Esophagus muscularis mucosa (tissue), 4 donors: Measurements from ENCODE around the gene SRRM4. TPM values are rescaled to one million over a fixed set of nuclear protein-coding genes. Genes with fewer than 3 reads are reported as not detected.

Experiments
- DNase-seq: peaks from one replicate; pipeline ENCODE4 v3.0.0-alpha.2; 2017; ENCODE audit errors: extremely low spot score
- H3K27ac ChIP-seq, 4 donors: fragments of 200-600 bp; sonication (generic); replicated peaks in 1 of 4; 1 replicate in 3 of 4; 2 replicates in 1 of 4; pipeline ENCODE4 v1.5.1; 2016 to 2019; ENCODE audit warnings: mild to moderate bottlenecking in 1 of 4
- H3K27me3 ChIP-seq, 4 donors: fragments of 200-600 bp; sonication (generic); one replicate each; pipeline versions ENCODE4 v1.5.1 to v1.6.0; 2016 to 2019
- H3K36me3 ChIP-seq, 4 donors: fragments of 200-600 bp; sonication (generic); one replicate each; pipeline ENCODE4 v1.5.1; 2016 to 2019
- H3K4me1 ChIP-seq, 4 donors: fragments of 200-600 bp; sonication (generic); one replicate each; pipeline ENCODE4 v1.5.1; 2016 to 2019
- H3K4me3 ChIP-seq, 4 donors: fragments of 200-600 bp; sonication (generic); 1 replicate in 2 of 4; 2 replicates in 2 of 4; pipeline ENCODE4 v1.5.1; 2016 to 2019; ENCODE audit warnings: mild to moderate bottlenecking in 4 of 4, moderate library complexity in 1 of 4
- H3K9me3 ChIP-seq, 4 donors: fragments of 200-600 bp; sonication (generic); 1 replicate in 3 of 4; 2 replicates in 1 of 4; pipeline ENCODE4 v1.5.1; 2016 to 2019
- EP300 ChIP-seq: sonication (generic); formaldehyde crosslinking; IDR thresholded peaks from one replicate; pipeline ENCODE4 v1.6.1; 2017; ENCODE audit warnings: antibody characterized with exemption
- POLR2A ChIP-seq: fragments of 450-650 bp; IDR thresholded peaks from one replicate; pipeline ENCODE4 v1.6.1; 2017; ENCODE audit warnings: antibody characterized with exemption, moderate library complexity, mild to moderate bottlenecking, low read depth
- POLR2AphosphoS5 ChIP-seq, 2 donors: sonication (generic); formaldehyde crosslinking; IDR thresholded peaks; one replicate each; pipeline ENCODE4 v1.6.1; 2017; ENCODE audit warnings: antibody characterized with exemption in 2 of 2
- WGBS: methylation state at CpG from one replicate; pipeline ENCODE4 v1.1.5; 2018; 5-methylcytosine and 5-hydroxymethylcytosine counted together
- intact Hi-C: fragments of 100-400 bp; cut with DNase I; formaldehyde crosslinking; loops from one replicate; pipeline ENCODE4 v1.15.1; 2023
- total RNA-seq, 4 donors: library from RNA; depleted of rRNA; stranded (reverse); fragments of >200 nt; gene quantifications; one replicate each; pipeline versions ENCODE4 v1.1.0 to v1.2.1, GENCODE V29; 2016
- TF ChIP-seq, protein P1 (sequence below), 3 experiments: fragments of 200-600 bp in 2 of 3; fragments of 450-650 bp in 1 of 3; sonication (generic) in 2 of 3; IDR thresholded peaks; one replicate each; pipeline ENCODE4 v1.5.1; 2017 to 2019; ENCODE audit warnings: antibody characterized with exemption in 3 of 3, mild to moderate bottlenecking in 2 of 3, moderate library complexity in 1 of 3

The SRRM4 gene
- total RNA-seq, 4 donors from 2014 or later: not detected

DNA sequence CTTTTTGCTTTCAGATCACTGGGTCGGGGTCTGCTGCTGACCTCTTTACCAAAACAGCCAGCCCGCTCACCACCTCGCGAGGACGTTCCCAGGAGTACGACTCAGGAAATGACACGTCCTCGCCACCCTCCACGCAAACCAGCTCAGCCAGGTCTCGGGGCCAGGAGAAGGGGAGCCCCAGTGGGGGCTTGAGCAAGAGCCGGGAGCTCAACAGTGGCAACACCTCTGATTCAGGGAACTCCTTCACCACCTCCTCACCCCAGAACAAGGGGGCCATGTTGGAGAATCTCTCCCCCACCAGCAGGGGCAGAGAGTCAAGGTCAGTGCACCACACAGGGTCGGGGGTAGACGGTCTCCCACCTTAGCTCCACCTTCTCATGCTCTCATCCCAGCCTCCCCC is 164.0 kb downstream of the SRRM4 start:
- no peak overlapping the region for H3K27ac ChIP-seq
- peaks cover 0 to 3% (median 0%) of the 10 kb centered on the region in 4 donors for H3K4me1 ChIP-seq
- no peaks in the 10 kb centered on the region for H3K36me3 ChIP-seq
- TF ChIP-seq, protein P1, sequence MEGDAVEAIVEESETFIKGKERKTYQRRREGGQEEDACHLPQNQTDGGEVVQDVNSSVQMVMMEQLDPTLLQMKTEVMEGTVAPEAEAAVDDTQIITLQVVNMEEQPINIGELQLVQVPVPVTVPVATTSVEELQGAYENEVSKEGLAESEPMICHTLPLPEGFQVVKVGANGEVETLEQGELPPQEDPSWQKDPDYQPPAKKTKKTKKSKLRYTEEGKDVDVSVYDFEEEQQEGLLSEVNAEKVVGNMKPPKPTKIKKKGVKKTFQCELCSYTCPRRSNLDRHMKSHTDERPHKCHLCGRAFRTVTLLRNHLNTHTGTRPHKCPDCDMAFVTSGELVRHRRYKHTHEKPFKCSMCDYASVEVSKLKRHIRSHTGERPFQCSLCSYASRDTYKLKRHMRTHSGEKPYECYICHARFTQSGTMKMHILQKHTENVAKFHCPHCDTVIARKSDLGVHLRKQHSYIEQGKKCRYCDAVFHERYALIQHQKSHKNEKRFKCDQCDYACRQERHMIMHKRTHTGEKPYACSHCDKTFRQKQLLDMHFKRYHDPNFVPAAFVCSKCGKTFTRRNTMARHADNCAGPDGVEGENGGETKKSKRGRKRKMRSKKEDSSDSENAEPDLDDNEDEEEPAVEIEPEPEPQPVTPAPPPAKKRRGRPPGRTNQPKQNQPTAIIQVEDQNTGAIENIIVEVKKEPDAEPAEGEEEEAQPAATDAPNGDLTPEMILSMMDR (IDR thresholded peaks at IDR 0.05): no peak
- no peak for TF ChIP-seq POLR2AphosphoS5 (IDR thresholded peaks at IDR 0.05)
- TF ChIP-seq EP300: no peak
- no peak for TF ChIP-seq POLR2A
- peaks cover 0 to 4% (median 0%) of the 10 kb centered on the region in 4 donors for H3K27me3 ChIP-seq
- H3K9me3 ChIP-seq: no peaks in the 10 kb centered on the region
- no peak overlapping the region for H3K4me3 ChIP-seq
- intact Hi-C loops: no loop called here
- 72% methylated on average over 13 of the region's 13 CpGs for WGBS
- DNase-seq: no peak

- no peak for DNase-seq
- intact Hi-C loops: no loop called here
- H3K36me3 ChIP-seq: no peaks in the 10 kb centered on the region
- peaks cover 0 to 15% (median 14%) of the 10 kb centered on the region in 4 donors for H3K9me3 ChIP-seq
- peaks cover 0 to 7% (median 0%) of the 10 kb centered on the region in 4 donors for H3K27me3 ChIP-seq
- H3K4me1 ChIP-seq: peaks cover 0 to 3% (median 0%) of the 10 kb centered on the region in 4 donors
- H3K27ac ChIP-seq: no peak overlapping the region
- TF ChIP-seq, protein P1 (IDR thresholded peaks at IDR 0.05): no peak
- WGBS: 65% methylated on average over 2 of the region's 2 CpGs
- no peak overlapping the region for H3K4me3 ChIP-seq
These were observed 166.6 kb downstream of the SRRM4 start for GRCh38 chr12:119147847-119148448.

DNA sequence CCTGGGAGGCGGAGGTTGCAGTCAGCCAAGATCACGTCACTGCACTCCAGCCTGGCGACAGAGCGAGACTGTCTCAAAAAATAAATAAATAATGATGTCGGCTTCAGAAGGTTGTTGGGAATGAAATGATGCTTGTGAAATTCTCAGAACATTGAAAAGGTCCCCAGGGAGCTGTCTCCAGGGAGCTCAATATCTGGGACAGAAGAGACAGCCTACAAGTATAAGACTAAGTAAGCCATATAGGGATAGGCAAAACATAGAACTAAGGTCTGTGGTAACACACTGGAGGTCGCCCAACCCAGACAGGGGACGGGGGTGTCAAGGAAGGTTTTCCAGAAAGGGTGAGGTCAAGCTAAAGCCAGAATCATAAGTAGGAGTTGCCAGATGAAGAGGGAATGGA is 167.9 kb downstream of the SRRM4 start:
- H3K36me3 ChIP-seq: no peaks in the 10 kb centered on the region
- peaks cover 0 to 15% (median 14%) of the 10 kb centered on the region in 4 donors for H3K9me3 ChIP-seq
- H3K4me3 ChIP-seq: no peak overlapping the region
- intact Hi-C loops: no loop called here
- WGBS: 81% methylated on average over 7 of the region's 7 CpGs
- H3K4me1 ChIP-seq: peaks cover 0 to 4% (median 1%) of the 10 kb centered on the region in 4 donors
- H3K27ac ChIP-seq: no peak overlapping the region
- H3K27me3 ChIP-seq: peaks cover 0 to 17% (median 0%) of the 10 kb centered on the region in 4 donors
- no peak for TF ChIP-seq POLR2AphosphoS5 (IDR thresholded peaks at IDR 0.05)
- TF ChIP-seq EP300: no peak
- TF ChIP-seq POLR2A: no peak
- TF ChIP-seq, protein P1 (IDR thresholded peaks at IDR 0.05): no peak
- no peak for DNase-seq

DNA sequence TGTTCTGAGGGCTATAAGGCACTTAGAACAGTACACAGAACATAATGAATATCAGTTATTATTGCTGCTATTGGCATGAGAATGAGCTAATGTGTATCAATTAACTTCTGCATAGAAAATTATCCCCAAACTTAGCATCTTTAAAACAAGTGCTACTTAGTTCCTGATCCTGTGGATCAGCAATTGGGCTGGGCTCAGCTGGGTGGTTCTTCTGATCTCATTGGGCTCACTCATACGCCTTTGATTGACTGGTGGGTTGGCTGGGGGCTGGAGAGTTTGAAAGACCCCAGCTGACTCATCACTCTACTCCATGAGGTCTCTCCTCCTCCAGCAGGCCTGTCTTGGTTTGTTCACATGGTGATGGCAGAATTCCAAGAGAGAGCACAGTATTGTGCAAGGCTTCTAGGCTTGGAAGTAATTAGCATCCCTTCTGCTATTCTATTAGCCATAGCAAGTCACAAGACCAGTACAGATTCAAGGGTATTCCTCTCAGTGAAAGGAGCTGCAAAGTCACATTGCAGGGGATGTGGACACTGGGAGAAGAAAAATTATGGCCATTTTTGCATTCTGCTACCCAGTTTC is 170.2 kb downstream of the SRRM4 start:
- H3K27ac ChIP-seq: no peak overlapping the region
- intact Hi-C loops: no loop called here
- 90% methylated on average over 1 of the region's 1 CpG for WGBS
- peaks cover 0 to 16% (median 0%) of the 10 kb centered on the region in 4 donors for H3K27me3 ChIP-seq
- H3K4me3 ChIP-seq: no peak overlapping the region
- peaks cover 0 to 15% (median 14%) of the 10 kb centered on the region in 4 donors for H3K9me3 ChIP-seq
- no peaks in the 10 kb centered on the region for H3K36me3 ChIP-seq
- TF ChIP-seq POLR2A: no peak
- TF ChIP-seq, protein P1 (IDR thresholded peaks at IDR 0.05): no peak
- no peak for TF ChIP-seq EP300
- no peak for TF ChIP-seq POLR2AphosphoS5 (IDR thresholded peaks at IDR 0.05)
- no peak for DNase-seq
- peaks cover 3 to 6% (median 5%) of the 10 kb centered on the region in 4 donors for H3K4me1 ChIP-seq
